ENCODE measurements around the gene C17orf100. TPM values are rescaled to one million over a fixed set of nuclear protein-coding genes. Genes with fewer than 3 reads are reported as not detected.

C17orf100 gene

GRCh38 chr17:6700948-6701307, 49.4 kb downstream of the C17orf100 start:
- Histone ChIP-seq H3K4me1 (ENCODE audit: control insufficient read depth, insufficient read depth, low read length) (no peaks in the 10 kb centered on the region), H3K36me3 (ENCODE audit: insufficient read depth, low read length) (no peaks in the 10 kb centered on the region), H3K9ac (ENCODE audit: low read depth, low read length) (no peak overlapping the region), H3K4me2 (ENCODE audit: low read length) (no peak overlapping the region), H3K4me3 (ENCODE audit: low read length) (no peak overlapping the region), H3K27me3 (ENCODE audit: control insufficient read depth, insufficient read depth, low read length) (peaks cover 44% of the 10 kb centered on the region), H3K9me3 (replicated peaks; ENCODE audit: low read length) (no peaks in the 10 kb centered on the region)

GRCh38 chr17:6701719-6702118, 50.2 kb downstream of the C17orf100 start:
- Histone ChIP-seq H3K9me3 (replicated peaks; ENCODE audit: low read length) (no peaks in the 10 kb centered on the region), H3K27me3 (ENCODE audit: control insufficient read depth, insufficient read depth, low read length) (peaks cover 46% of the 10 kb centered on the region), H3K4me3 (ENCODE audit: low read length) (no peak overlapping the region), H3K36me3 (ENCODE audit: insufficient read depth, low read length) (no peaks in the 10 kb centered on the region), H3K4me2 (ENCODE audit: low read length) (no peak overlapping the region), H3K4me1 (ENCODE audit: control insufficient read depth, insufficient read depth, low read length) (no peaks in the 10 kb centered on the region), H3K9ac (ENCODE audit: low read depth, low read length) (no peak overlapping the region)

DNA sequence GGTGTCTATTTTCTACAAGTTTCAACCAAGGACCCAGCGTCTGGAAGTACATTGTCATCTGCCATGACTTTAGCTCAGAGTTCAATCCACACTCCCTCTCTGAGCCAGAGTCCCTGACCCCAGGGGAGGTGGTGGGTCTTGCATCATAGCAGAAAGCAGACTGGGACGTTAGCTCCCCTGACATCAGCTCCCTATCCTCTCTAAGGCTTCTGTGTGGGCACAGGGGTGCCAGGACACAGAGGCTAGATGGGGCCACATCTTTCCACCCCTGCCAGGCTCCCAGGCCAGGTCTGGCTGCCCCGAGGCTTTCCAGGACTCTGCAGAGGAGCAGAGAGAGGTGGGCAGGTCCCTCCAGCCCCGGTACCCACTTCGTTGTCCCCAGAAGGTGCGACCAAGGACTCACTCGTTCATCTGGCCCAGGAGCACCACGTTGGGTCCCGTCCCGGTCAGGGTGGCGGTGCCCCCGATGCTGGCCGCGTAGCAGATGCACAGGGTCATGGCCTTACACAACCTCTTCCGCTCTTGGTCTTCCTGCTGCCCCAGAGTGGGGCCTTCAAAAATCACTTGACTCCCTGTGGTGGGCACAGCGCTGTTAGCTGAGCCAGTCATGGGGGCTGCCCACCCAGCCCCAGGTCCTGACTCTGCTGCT, 51.1 kb downstream of the C17orf100 start:
- H3K4me3 ChIP-seq (ENCODE audit: low read length) = no peak overlapping the region
- H3K27me3 ChIP-seq (ENCODE audit: control insufficient read depth, insufficient read depth, low read length) = peaks cover 46% of the 10 kb centered on the region
- H3K36me3 ChIP-seq (ENCODE audit: insufficient read depth, low read length) = no peaks in the 10 kb centered on the region
- H3K4me2 ChIP-seq (ENCODE audit: low read length) = no peak overlapping the region
- H3K4me1 ChIP-seq (ENCODE audit: control insufficient read depth, insufficient read depth, low read length) = no peaks in the 10 kb centered on the region
- no peak overlapping the region for H3K9ac ChIP-seq (ENCODE audit: low read depth, low read length)
- no peaks in the 10 kb centered on the region for H3K9me3 ChIP-seq (replicated peaks; ENCODE audit: low read length)

Small RNA genes lying within 50 kb of the gene (small RNA-seq; reads per million reads assigned to genes)
- gene MIR4520-1 = not detected

Measured in skeletal muscle satellite cell (primary cell).